ENCODE measurements around the gene DNAJA3. TPM values are rescaled to one million over a fixed set of nuclear protein-coding genes. Genes with fewer than 3 reads are reported as not detected.

The DNAJA3 gene
- total and polyA plus RNA-seq, 3 donors from 2014 or later = 56.0 to 88.3 (median 80.2) TPM

GRCh38 chr16:4487955-4488498 is 62.4 kb downstream of the DNAJA3 start:
- WGBS, 2 donors = 61 to 72% methylated on average over 5 of the region's 5 CpGs
- H3K4me3 ChIP-seq = no peak overlapping the region
- H3K27me3 ChIP-seq = no peaks in the 10 kb centered on the region
- intact Hi-C loops (cut with DNase I; ENCODE audit: low total_unique reads) = no loop called here
- DNase-seq = no peak
- peak overlapping the region in 1 of 2 donors; percentile 52 for H3K27ac ChIP-seq
- no peaks in the 10 kb centered on the region for H3K9me3 ChIP-seq
- no peak for TF ChIP-seq POLR2A (IDR thresholded peaks at IDR 0.05)
- TF ChIP-seq CTCF (IDR thresholded peaks at IDR 0.05) = no peak
- peaks cover 20% of the 10 kb centered on the region for H3K4me1 ChIP-seq
- H3K36me3 ChIP-seq (ENCODE audit: low read depth, missing control alignments) = no peaks in the 10 kb centered on the region

GRCh38 chr16:4488499-4488967 is 62.9 kb downstream of the DNAJA3 start:
- Histone ChIP-seq H3K27me3 (no peaks in the 10 kb centered on the region), H3K4me3 (no peak overlapping the region), H3K4me1 (peaks cover 20% of the 10 kb centered on the region), H3K9me3 (no peaks in the 10 kb centered on the region), H3K27ac (peak overlapping the region in 1 of 2 donors; percentile 52), H3K36me3 (ENCODE audit: low read depth, missing control alignments) (no peaks in the 10 kb centered on the region)
- DNase-seq = no peak
- TF ChIP-seq POLR2A (IDR thresholded peaks at IDR 0.05) = no peak
- no peak for TF ChIP-seq CTCF (IDR thresholded peaks at IDR 0.05)
- intact Hi-C loops (cut with DNase I; ENCODE audit: low total_unique reads) = no loop called here
- WGBS, 2 donors = 65 to 68% methylated on average over 1 of the region's 1 CpG

GRCh38 chr16:4489030-4489429 is 63.4 kb downstream of the DNAJA3 start:
- Histone ChIP-seq H3K27ac (no peak overlapping the region), H3K27me3 (no peaks in the 10 kb centered on the region), H3K36me3 (ENCODE audit: low read depth, missing control alignments) (no peaks in the 10 kb centered on the region), H3K4me3 (no peak overlapping the region), H3K4me1 (peaks cover 20% of the 10 kb centered on the region), H3K9me3 (no peaks in the 10 kb centered on the region)
- DNase-seq = no peak
- WGBS, 2 donors = 74 to 95% methylated on average over 5 of the region's 5 CpGs
- TF ChIP-seq POLR2A (IDR thresholded peaks at IDR 0.05) = no peak
- TF ChIP-seq CTCF (IDR thresholded peaks at IDR 0.05) = no peak
- intact Hi-C loops (cut with DNase I; ENCODE audit: low total_unique reads) = no loop called here

- Histone ChIP-seq H3K9me3 (no peaks in the 10 kb centered on the region), H3K27me3 (no peaks in the 10 kb centered on the region), H3K4me1 (peaks cover 4% of the 10 kb centered on the region), H3K4me3 (no peak overlapping the region), H3K27ac (no peak overlapping the region), H3K36me3 (ENCODE audit: low read depth, missing control alignments) (no peaks in the 10 kb centered on the region)
- no peak for DNase-seq
- 95% methylated on average over 4 of the region's 4 CpGs for WGBS, 2 donors
- TF ChIP-seq CTCF (IDR thresholded peaks at IDR 0.05) = no peak
- no peak for TF ChIP-seq POLR2A (IDR thresholded peaks at IDR 0.05)
- intact Hi-C loops (cut with DNase I; ENCODE audit: low total_unique reads) = no loop called here
Observed at GRCh38 chr16:4491898-4492297, 66.2 kb downstream of the DNAJA3 start.

Measured in testis (tissue), 3 donors.